Iris pigment epithelial cell (primary cell): ENCODE measurements around the gene SHC1.
A peak's percentile ranks its signal among the peaks of the same experiment; 100 is the strongest.
"Not testable (repeated sequence)": the region's sequence is repeated elsewhere in the genome, so short reads cannot be mapped to it uniquely, and the experiment has no call there.

Experiments used
- DNase-seq: peaks from one replicate; pipeline ENCODE4 v3.0.0-alpha.2; 2011; ENCODE audit warnings: low read depth

The SHC1 gene

DNA sequence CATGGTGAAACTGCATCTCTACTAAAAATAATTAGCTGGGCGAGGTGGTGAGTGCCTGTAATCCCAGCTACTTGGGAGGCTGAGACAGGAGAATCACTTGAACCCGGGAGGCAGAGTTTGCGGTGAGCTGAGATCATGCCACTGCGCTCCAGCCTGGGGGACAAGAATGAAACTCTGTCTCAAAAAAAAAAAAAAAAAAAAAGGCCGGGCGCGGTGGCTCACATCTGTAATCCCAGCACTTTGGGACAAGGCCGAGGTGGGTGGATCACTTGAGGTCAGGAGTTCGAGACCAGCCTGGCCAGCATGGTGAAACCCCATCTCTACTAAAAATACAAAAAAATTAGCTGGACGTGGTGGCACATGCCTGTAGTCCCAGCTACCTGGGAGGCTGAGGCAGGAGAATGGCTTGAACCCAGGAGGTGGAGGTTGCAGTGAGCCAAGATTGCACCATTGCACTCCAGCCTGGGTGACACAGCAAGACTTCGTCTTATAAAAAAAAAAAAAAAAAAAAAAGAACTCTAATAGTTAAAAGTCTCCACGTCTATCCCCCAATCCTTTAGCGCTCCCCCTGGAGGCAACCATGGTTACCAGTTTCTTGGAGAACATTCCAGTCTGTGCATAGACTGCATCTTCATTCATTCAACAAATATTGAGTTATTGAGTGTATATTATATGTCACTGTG, 24.9 kb upstream of the SHC1 start:
- peak; percentile 86 for DNase-seq

DNA sequence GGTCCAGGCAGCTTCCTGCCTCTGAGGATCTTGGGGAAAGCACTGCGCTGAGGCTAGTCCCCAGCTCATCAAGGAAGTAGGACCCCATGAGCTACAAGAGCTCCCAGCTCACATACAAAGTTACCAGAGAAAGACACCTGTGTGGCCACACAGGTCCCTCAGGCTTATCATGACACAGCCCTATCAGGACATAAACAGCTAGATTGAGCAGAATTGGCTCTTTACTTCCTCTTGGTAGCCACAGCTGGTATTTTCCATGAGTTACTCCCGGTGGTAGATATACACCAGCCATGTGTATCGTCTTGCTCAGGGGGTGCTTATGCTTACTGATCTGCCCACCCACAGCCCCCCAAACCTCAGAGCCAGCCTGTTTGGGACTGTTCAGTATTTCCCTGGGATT, 24.0 kb upstream of the SHC1 start:
- DNase-seq, result no peak

DNA sequence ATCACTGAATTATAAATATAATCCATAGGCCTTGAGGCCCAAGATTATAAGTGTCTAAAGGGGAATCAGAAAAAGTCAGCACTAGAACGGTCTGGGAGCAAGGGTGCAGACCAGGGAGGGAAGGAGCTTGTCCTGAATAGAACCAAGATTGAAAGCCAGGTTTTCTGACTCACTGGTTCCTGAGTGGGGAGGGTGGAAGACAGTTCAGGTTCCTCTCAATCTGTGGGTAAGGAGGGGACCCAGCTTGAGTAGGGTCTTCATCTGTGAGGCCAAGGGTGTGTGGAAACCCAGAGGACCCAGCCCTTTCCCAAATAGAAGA, 23.7 kb upstream of the SHC1 start:
- DNase-seq, result no peak

DNA sequence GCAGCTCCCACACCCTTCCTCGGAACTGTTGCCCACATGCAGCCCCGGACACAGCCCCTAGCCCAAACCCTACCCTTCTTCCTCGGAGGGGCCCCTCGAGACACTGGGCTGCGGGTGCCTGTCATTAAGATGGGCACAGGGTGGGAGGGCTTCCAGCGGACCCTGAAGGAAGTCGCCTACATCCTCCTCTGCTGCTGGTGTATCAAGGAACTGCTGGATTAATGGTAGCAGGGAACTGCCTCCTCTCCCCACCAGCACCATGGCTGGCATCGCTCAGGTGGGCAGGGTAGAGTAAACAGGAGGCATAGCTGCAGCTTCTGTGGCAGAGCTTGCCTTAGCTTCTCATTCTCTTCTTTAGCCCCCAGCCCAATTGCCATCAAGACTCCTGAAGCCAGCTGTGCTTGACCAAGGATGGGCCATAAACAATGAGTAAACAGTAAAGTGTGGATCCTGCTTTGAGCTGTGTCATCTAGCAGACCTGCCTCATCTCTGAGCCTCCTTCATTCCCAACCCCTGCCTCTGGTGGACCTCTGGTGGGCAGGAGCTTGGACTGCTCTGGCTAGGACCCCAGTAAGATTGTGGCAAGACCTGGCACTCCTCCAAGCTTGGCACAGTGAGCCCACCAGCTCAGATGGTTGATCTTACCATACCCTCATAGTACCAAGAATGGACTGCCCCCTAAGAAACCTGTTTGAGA, 23.2 kb upstream of the SHC1 start, which contains the start of gene LENEP:
Gene LENEP, plus strand, starts transcription at position 15 of the 697 bp plus-strand sequence. Its CDS starts 22 bp downstream, at position 37.
- DNase-seq, result no peak

DNA sequence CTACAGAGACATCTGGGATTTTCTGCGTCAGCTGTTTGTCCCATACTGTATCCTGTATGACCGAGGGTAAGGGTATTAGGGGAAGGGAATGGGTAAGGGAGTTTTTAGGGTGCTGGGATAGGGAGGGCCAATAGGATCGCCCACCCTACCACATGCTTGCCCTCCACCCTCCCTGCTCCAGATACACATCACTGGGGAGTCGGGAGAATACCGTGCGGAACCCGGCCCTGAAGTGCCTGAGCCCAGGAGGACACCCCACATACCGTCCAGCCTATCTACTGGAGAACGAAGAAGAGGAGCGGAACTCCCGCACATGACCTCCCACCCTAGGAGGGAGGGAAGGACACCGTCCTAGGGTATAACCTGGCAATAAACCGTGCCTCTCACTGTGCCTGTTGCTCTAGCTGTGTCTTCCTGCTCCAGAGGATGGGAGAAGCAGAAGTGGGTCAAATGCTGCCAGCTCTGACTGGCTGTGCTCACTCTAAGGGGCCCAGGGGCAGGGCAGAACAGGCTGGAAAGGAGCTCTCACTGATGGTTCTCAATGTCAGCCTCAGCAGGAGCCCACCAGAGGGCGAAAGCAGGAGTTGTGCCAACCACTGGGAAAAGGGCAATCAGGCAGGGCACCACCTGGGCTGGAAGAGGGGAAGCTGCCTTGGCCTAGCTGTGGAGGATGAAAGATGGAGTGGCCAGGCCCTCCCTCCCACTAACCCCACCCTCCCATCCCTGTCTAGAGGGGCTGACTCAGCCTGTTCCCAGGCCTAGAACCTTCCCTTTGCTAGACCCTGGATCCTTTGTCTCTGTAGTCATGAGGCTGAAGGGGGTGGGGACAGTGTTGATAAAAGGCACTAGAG, 22.4 kb upstream of the SHC1 start:
- DNase-seq, result peak; percentile 47

DNA sequence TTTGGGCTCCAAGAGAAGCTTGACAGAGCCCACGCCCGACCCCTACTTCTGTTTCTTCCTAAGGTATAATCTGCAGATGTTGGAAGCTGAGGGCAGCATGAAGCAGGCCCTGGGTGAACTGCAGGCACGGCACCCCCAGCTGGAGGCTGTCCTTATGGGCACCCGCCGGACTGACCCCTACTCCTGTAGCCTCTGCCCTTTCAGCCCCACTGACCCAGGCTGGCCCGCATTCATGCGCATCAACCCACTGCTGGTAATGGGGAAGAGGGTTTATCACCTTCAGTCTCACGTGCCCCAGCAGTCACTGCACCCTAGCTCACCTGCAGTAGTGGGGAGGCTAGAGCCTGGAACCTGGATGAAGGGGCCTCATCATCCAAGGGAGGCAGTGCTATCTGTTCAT, 19.7 kb upstream of the SHC1 start:
- no peak for DNase-seq

DNA sequence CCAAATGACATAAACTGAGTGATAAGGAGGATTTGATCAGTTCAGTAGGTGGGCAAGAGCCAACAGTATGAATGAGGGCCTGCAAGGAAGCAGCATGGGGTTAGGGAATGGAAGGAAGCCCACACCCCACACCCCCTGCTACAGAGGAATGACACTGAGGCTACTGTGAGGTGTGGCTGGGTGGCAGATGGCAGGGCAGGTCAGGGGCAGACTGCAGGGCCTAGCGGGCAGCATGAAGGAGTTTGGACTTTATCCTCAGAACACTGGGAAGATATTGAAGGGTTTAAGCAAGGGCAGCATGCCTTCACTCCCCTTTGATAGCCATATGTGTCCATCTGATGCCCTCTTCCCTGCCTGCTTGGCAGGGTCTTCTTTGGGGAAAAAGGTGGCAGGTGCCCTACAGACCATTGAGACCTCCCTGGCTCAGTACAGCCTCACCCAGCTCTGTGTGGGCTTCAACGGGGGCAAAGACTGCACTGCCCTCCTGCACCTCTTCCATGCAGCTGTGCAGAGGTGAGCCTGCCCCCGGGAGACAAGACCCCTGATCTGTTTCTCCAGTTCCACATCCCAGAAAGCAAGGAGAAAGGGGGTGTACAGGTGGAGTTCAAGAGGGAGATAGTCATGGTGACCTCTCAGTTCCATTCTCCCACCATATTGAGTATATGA, 18.8 kb upstream of the SHC1 start:
- no peak for DNase-seq

DNA sequence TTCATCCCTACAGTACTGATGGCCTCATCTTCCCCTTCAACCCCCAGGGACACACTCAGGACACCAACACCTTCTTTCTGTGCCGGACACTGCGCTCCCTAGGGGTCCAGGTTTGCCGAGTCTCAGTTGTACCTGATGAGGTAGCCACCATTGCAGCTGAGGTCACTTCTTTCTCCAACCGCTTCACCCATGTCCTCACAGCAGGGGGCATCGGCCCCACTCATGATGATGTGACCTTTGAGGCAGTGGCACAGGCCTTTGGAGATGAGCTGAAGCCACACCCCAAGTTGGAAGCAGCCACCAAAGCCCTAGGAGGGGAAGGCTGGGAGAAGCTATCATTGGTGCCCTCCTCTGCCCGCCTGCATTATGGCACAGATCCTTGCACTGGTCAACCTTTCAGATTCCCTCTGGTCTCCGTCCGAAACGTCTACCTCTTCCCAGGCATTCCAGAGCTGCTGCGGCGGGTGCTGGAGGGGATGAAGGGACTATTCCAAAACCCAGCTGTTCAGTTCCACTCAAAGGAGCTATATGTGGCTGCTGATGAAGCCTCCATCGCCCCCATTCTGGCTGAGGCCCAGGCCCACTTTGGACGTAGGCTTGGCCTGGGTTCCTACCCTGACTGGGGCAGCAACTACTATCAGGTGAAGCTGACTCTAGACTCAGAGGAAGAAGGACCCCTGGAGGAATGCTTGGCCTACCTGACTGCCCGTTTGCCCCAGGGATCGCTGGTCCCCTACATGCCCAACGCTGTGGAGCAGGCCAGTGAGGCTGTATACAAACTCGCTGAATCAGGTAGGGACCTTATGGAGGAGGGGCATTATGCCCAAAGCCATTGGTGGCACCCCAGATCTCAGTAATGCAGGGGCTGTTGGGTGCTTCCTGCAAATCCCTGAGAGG, 17.8 kb upstream of the SHC1 start:
- no peak for DNase-seq

DNA sequence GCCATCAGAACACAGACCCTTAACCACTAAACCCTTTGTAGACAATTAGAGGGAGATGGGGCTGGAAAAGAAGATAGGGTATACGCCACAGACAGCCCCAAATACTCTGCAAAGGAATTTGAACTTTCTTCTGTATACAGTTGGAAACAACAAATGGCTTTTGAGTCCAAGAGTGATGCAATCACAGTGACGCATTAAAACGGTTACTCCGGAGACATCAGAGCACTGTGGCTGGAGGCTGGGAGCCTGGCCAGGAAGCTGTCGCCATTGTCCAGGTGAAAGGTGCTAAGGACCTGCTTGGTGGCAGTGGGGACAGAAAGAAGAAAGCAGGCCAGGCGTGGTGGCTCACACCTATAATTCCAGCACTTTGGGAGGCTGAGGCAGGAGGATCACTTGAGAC, 16.8 kb upstream of the SHC1 start:
- DNase-seq, result peak; percentile 57

DNA sequence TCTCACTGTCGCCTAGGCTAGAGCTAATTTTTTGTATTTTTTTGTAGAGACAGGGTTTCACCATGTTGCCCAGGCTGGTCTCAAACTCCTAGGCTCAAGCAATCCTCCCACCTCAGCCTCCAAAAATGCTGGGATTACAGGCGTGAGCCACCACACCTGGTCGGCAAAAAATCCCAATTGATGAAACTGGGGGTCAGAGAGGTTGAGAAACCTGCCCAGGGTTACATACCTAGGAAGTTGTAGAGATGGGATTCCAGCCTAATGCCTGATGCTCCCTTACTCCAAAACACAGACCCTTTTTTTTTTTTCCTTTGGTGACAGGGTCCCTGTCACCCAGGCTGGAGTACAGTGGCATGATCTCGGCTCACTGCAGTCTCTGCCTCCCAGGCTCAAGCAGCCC, 16.2 kb upstream of the SHC1 start:
- DNase-seq, result not testable (repeated sequence)

DNA sequence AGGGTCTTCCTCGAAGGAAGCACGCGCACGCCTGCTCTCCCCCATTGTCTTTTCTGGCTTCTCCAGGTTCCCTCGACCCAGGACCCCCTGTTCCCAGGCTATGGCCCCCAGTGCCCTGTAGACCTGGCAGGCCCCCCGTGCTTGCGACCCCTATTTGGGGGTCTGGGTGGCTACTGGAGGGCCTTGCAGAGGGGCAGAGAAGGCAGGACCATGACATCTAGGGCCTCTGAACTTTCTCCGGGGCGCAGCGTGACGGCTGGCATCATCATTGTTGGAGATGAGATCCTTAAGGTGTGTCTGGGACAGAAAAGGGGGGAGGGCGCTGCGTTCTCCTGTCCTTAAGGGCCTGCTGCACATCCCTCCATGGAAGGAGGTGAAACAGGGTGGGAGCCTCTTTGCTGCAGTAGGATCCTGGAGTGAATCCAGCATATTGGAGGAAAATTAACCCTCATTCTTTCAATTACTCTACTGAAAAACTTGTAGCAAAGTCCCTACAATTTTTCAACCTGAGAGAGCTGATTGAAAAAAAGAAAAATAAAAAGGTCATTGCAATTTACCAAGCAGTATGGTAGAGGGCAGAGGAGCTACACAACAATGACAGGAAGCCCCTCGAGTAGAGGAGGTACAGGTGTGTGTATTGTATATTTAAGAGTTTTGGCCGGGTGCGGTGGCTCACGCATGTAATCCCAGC, 13.4 kb upstream of the SHC1 start:
- DNase-seq, result no peak

DNA sequence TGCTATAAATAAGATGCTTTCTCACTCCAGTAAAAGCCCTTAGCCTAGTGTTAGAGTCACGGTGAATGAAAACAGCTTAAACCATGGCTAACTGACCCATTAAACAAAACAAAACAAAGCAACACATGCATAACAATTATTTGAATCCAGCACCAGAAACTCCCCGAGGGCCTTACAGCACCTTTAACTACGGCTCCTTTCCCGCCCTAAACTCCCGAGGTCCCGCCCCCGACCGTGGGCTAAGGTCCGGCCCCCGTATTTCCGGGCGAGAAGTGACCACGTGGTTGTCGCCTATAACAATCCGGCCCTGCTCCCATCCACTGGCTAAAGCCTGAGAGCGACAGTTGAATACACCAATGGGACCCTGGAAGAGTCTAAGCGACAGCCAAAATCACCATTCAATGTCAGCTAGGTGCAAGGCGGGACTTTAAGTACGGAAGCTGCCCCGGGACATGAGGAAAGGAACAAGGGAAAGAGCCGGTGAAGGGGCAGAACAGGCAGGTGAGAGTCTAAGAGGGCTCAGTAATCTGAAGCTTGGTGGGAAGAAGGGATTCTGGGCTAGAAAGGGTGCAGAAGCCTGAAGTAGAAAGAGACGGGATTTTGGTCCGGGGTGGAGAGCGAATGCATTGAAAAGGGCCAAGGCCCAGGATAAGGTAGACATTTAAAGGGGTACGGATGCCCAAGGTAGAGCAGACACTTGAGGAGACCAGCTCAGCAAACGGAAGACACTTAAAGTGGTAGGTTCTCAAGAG, 12.5 kb upstream of the SHC1 start, which contains the start of gene FLAD1:
Gene FLAD1, plus strand, starts transcription at position 448 of the 752 bp plus-strand sequence. CDS start 351 bp downstream, outside the sequence.
- peak; percentile 100 for DNase-seq

DNA sequence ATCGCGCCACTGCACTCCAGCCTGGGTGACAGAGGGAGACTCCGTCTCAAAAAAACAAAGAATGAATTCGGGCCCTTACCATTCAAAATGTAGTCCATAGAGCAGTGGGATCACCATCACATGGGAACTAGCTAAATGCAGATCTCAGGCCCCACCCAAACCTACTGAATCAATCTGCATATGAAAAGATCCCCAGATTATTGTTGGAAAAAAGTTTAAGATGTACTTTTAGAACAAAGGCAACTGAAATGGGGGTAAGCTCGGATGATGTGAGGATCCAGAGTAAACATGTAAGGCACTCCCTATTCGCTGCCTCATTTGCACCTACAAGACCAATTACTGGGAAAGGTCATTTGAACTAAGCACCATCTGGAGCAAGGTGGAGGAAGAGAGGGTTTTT, 11.8 kb upstream of the SHC1 start:
- no peak for DNase-seq

DNA sequence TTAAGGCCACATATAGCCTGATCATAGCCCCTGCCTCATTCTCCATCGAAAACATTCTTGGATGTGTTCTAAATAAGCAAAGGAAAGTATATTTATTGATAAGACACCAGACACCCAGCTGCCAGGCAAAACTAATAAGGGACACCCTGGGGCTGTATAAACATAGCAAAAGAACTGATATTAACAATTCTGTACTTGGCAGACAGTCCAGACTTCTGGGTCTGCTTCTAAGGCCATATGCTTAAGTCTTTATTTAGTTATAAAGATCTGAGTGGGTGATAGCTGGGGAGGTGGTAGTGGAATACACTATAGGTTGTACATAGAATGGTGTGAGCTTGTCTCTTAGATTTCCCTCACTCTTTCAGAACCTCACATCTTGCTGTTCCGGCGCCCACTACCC, 7.8 kb upstream of the SHC1 start:
- DNase-seq, result no peak

DNA sequence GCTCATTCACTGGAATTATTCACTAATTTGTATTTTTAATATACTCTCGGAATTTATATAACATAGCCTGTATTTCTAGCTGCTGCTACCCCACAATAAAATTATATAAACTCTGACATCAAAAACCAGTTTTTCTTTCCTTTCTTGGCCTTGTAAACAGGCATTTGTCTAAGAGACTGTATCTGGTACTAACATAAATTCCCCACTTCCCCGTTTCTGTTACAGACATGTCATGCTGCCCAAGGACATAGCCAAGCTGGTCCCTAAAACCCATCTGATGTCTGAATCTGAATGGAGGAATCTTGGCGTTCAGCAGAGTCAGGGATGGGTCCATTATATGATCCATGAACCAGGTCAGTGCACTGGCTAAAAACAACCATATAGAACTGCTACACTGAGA, 7.2 kb upstream of the SHC1 start:
- not testable (repeated sequence) for DNase-seq

DNA sequence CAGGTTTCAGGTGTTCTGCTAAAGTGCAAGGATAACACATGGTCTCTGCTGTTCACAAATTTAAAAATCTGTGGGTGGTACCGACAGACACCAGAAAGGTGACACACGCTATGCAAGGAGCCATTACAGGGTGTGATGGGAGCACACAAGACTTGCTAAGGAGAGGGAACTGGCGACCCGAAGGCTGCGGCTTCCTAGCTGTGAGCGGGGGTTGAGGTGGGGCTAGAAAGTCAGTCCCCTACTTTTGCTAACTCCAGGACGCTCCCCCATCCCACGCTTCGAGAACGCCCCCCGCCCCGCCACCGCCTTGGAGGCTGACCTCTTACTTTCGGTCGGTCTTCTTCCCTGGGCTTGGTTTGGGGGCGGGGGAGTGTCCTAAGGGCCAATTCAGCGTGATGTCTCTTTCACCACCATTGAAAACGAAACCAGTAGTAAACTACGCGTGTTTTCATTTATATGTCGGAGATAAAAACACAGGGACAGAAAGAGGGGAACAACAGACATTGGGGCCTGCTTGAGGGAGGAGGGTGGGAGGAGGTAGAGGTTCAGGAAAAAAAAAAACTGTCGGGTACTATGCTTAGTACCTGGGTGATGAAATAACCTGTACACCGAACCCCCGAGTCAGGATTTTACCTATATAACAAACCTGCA, 5.0 kb upstream of the SHC1 start:
- peak; percentile 73 for DNase-seq

DNA sequence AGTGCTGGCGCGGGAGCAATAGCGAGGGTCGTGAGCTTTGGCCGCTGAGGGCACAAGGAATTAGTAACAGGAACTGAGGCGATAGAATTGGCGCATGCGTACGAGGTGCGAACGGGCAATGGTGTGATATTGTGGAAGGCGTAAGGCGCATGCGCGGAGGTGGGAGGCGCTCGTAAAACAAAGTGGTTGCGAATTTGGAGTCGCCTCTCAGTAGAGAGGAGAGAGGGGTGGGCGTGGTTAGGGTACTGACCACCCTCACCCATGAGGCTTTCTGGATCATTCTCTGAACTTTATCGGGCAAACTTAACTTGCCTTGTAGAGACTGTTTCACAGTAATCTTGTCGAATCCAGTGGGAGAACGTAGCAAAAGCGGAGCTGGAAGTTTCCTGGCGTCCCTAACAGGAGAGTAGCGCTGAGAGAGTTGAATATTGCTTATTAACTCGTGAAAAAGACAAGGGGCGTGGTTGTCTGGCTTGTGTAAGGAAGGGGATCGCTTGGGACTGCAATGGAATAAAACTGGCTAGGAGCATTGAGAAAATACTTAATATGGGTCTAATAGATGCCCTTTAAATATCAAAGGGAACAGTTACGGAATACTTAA, 4.4 kb upstream of the SHC1 start:
- DNase-seq, result peak; percentile 87

DNA sequence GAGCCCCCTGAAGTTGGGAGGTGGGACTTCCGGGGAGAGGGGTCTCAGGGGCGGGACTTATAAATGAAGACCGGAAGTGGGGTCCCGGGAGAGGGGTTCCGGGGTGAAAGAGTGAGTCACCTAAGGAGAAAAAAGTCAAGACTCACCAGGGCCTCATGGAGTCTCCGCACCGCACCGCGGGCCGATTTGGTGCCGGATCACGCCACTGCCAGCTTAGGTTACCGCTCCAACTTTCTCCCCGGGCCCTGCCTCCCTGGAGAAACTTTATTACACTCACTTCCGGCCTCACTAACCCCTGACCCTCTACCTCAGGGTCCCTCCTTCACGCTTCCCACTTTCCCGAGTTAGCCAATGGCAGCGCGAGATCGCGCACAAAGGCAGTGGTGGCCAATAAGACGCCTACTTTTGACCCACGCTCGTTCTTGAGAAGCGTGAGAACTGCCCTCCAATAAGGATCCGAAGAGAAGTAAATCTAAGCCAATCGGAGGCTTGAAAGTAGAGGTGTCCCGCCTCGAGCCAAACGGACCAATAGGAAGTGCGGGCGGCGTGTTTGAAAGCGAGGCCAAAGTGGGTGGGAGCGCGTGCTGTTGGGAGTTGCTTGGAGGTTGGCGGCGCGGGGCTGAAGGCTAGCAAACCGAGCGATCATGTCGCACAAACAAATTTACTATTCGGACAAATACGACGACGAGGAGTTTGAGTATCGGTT, 3.7 kb upstream of the SHC1 start, which contains the start of gene CKS1B:
Gene CKS1B, plus strand, starts transcription at position 580 of the 706 bp plus-strand sequence. Its CDS starts 65 bp downstream, at position 645.
- DNase-seq, result peak; percentile 100
